Colon (tissue), 2 donors: ENCODE data around the gene KCND2.
"Not testable (repeated sequence)": the region's sequence is repeated elsewhere in the genome, so short reads cannot be mapped to it uniquely, and the experiment has no call there.

Experiments
- FAIRE-seq: peaks from 2 replicates; lab custom pipeline; 2012; peaks lifted over from hg19 to GRCh38; lab: Jason Lieb, UNC
- donor health status: control.
- donor health status: control.

Gene KCND2

GRCh38 chr7:120587243-120587642, 314.3 kb downstream of the KCND2 start:
- no peak for FAIRE-seq

GRCh38 chr7:120588416-120588815, 315.4 kb downstream of the KCND2 start:
- FAIRE-seq, result no peak

GRCh38 chr7:120588862-120589261, 315.9 kb downstream of the KCND2 start:
- no peak for FAIRE-seq

- no peak for FAIRE-seq
Observed at GRCh38 chr7:120600607-120601006, 327.6 kb downstream of the KCND2 start.

GRCh38 chr7:120603366-120603765, 330.4 kb downstream of the KCND2 start:
- FAIRE-seq, result no peak

GRCh38 chr7:120609136-120609753, 336.3 kb downstream of the KCND2 start:
- FAIRE-seq, result no peak

GRCh38 chr7:120611975-120612374, 339.0 kb downstream of the KCND2 start:
- FAIRE-seq, result no peak

- no peak for FAIRE-seq
Observed at GRCh38 chr7:120615703-120616102, 342.7 kb downstream of the KCND2 start.

- no peak for FAIRE-seq
Observed at GRCh38 chr7:120617275-120617674, 344.3 kb downstream of the KCND2 start.

- FAIRE-seq, result no peak
Observed at GRCh38 chr7:120628251-120628650, 355.3 kb downstream of the KCND2 start.

GRCh38 chr7:120639884-120640283, 366.9 kb downstream of the KCND2 start:
- FAIRE-seq, result no peak

GRCh38 chr7:120645966-120646365, 373.0 kb downstream of the KCND2 start:
- no peak for FAIRE-seq

- no peak for FAIRE-seq
Observed at GRCh38 chr7:120654241-120654640, 381.3 kb downstream of the KCND2 start.

- FAIRE-seq, result no peak
Observed at GRCh38 chr7:120658516-120658915, 385.5 kb downstream of the KCND2 start.

GRCh38 chr7:120662291-120662690, 389.3 kb downstream of the KCND2 start:
- FAIRE-seq, result no peak

- no peak for FAIRE-seq
Observed at GRCh38 chr7:120665068-120665467, 392.1 kb downstream of the KCND2 start.

GRCh38 chr7:120675076-120675475, 402.1 kb downstream of the KCND2 start:
- FAIRE-seq, result no peak

GRCh38 chr7:120677535-120677934, 404.6 kb downstream of the KCND2 start:
- FAIRE-seq, result no peak

- no peak for FAIRE-seq
Observed at GRCh38 chr7:120680985-120681384, 408.0 kb downstream of the KCND2 start.

GRCh38 chr7:120684463-120684862, 411.5 kb downstream of the KCND2 start:
- no peak for FAIRE-seq

- no peak for FAIRE-seq
Observed at GRCh38 chr7:120691915-120692314, 418.9 kb downstream of the KCND2 start.

GRCh38 chr7:120695848-120696247, 422.9 kb downstream of the KCND2 start:
- FAIRE-seq, result no peak

GRCh38 chr7:120700796-120701195, 427.8 kb downstream of the KCND2 start:
- FAIRE-seq, result no peak

GRCh38 chr7:120702408-120702807, 429.4 kb downstream of the KCND2 start:
- not testable (repeated sequence) for FAIRE-seq
